Measurements from ENCODE around the gene STRADA.

The STRADA gene

GRCh38 chr17:63657786-63658185, 83.8 kb downstream of the STRADA start:
- TF ChIP-seq CTCF (conservative IDR thresholded peaks at IDR 0.05; ENCODE audit: low read depth, low read length): no peak
- H3K27ac ChIP-seq: no peak overlapping the region
- no peak overlapping the region for H3K4me3 ChIP-seq (IDR thresholded peaks at IDR 0.05; ENCODE audit: insufficient read depth, low read depth, low read length)
- no peak overlapping the region for H2AFZ ChIP-seq (ENCODE audit: low read depth)
- H3K79me2 ChIP-seq (ENCODE audit: insufficient read depth, low read depth): no peaks in the 10 kb centered on the region
- no peaks in the 10 kb centered on the region for H3K36me3 ChIP-seq (ENCODE audit: insufficient read depth)
- peaks cover 5% of the 10 kb centered on the region for H3K4me1 ChIP-seq (ENCODE audit: low read depth, poor library complexity, severe bottlenecking)
- H4K20me1 ChIP-seq (ENCODE audit: insufficient read depth): no peaks in the 10 kb centered on the region
- no peak overlapping the region for H3K4me2 ChIP-seq
- H3K9ac ChIP-seq: no peak overlapping the region
- no peaks in the 10 kb centered on the region for H3K27me3 ChIP-seq (ENCODE audit: insufficient read depth, low read depth)

GRCh38 chr17:63653050-63653449, 88.5 kb downstream of the STRADA start:
- no peak for TF ChIP-seq CTCF (conservative IDR thresholded peaks at IDR 0.05; ENCODE audit: low read depth, low read length)
- Histone ChIP-seq H3K4me1 (ENCODE audit: low read depth, poor library complexity, severe bottlenecking) (peaks cover 7% of the 10 kb centered on the region), H3K9ac (no peak overlapping the region), H2AFZ (ENCODE audit: low read depth) (no peak overlapping the region), H3K4me2 (no peak overlapping the region), H3K4me3 (IDR thresholded peaks at IDR 0.05; ENCODE audit: insufficient read depth, low read depth, low read length) (no peak overlapping the region), H3K79me2 (ENCODE audit: insufficient read depth, low read depth) (no peaks in the 10 kb centered on the region), H3K27me3 (ENCODE audit: insufficient read depth, low read depth) (no peaks in the 10 kb centered on the region), H3K36me3 (ENCODE audit: insufficient read depth) (no peaks in the 10 kb centered on the region), H4K20me1 (ENCODE audit: insufficient read depth) (no peaks in the 10 kb centered on the region), H3K27ac (no peak overlapping the region)

Data from KMS-11 (cell line).